RWPE1 (cell line): ENCODE measurements around the gene MYO10.

ENCODE experiments used
- CTCF ChIA-PET: fragments of 350-600 bp; sonication (Branson Sonifier 250); formaldehyde crosslinking; extraction: SDS; loops from one replicate; lab custom pipeline; 2021; lab: Yijun Ruan, JAX
- POLR2A ChIA-PET: fragments of 400-600 bp; formaldehyde crosslinking; extraction: SDS; loops from one replicate; lab custom pipeline; 2020; ENCODE audit warnings: antibody characterized with exemption; ENCODE audit not compliant: low non-redundant PET; lab: Yijun Ruan, JAX
- DNase-seq: peaks from one replicate; pipeline ENCODE4 v3.0.0; 2012; ENCODE audit warnings: low spot score
- H3K27ac ChIP-seq: fragments of 450-650 bp; 2 replicates; pipeline ENCODE4 v1.5.1; 2017
- CTCF ChIP-seq: fragments of 450-650 bp; conservative IDR thresholded peaks from 2 replicates; pipeline ENCODE4 v1.5.1; 2017; ENCODE audit warnings: low read depth, mild to moderate bottlenecking

MYO10 gene

GRCh38 chr5:16852251-16853005, 83.7 kb downstream of the MYO10 start:
- ChIA-PET CTCF (no interaction called here), POLR2A (no interaction called here)
- no peak overlapping the region for H3K27ac ChIP-seq
- no peak for TF ChIP-seq CTCF
- DNase-seq: no peak

- POLR2A ChIA-PET: no interaction called here
- no peak for TF ChIP-seq CTCF
- DNase-seq: no peak
- CTCF ChIA-PET: no interaction called here
- no peak overlapping the region for H3K27ac ChIP-seq
These were observed 86.3 kb downstream of the MYO10 start for GRCh38 chr5:16849775-16850174.

GRCh38 chr5:16849181-16849580, 86.9 kb downstream of the MYO10 start:
- no peak overlapping the region for H3K27ac ChIP-seq
- CTCF ChIA-PET: no interaction called here
- POLR2A ChIA-PET: no interaction called here
- no peak for TF ChIP-seq CTCF
- no peak for DNase-seq

GRCh38 chr5:16844952-16845351, 91.1 kb downstream of the MYO10 start:
- no peak overlapping the region for H3K27ac ChIP-seq
- TF ChIP-seq CTCF: peak; percentile 29; the same call in 1 of the 2 replicates
- CTCF ChIA-PET: interaction anchor here (0.5 to 0.7 kb wide), 4 partner anchors 9 to 60 kb away, joined by 3 to 9 read pairs (median 4); no protein-coding TSS in a partner anchor
- POLR2A ChIA-PET: no interaction called here
- no peak for DNase-seq

- POLR2A ChIA-PET: no interaction called here
- CTCF ChIA-PET: interaction anchor here (0.6 kb wide), 1 partner anchor 211 kb away, joined by 5 read pairs; no protein-coding TSS in a partner anchor
- H3K27ac ChIP-seq: no peak overlapping the region
- no peak for DNase-seq
- TF ChIP-seq CTCF: no peak
These were observed 93.2 kb downstream of the MYO10 start for GRCh38 chr5:16842896-16843295.

- no peak for DNase-seq
- ChIA-PET CTCF (no interaction called here), POLR2A (no interaction called here)
- H3K27ac ChIP-seq: no peak overlapping the region
- no peak for TF ChIP-seq CTCF
These were observed 94.7 kb downstream of the MYO10 start for GRCh38 chr5:16841416-16841815.
